NCI-H526 treated with DMSO at 0.1 percent for 48 hours (cell line): Measurements from ENCODE around the gene FOXP2.

ENCODE experiments used
- DNase-seq: peaks from one replicate; lab custom pipeline; 2025; lab: John Stamatoyannopoulos, UW

FOXP2 gene

GRCh38 chr7:114715907-114716306 lies 301.3 kb downstream of the FOXP2 start:
- no peak for DNase-seq

- no peak for DNase-seq
These were observed 304.2 kb downstream of the FOXP2 start for GRCh38 chr7:114718861-114719260.

- no peak for DNase-seq
These were observed 306.1 kb downstream of the FOXP2 start for GRCh38 chr7:114720725-114721124.

GRCh38 chr7:114722562-114722961 lies 307.9 kb downstream of the FOXP2 start:
- no peak for DNase-seq

- DNase-seq = no peak
These were observed 308.7 kb downstream of the FOXP2 start for GRCh38 chr7:114723308-114723707.

GRCh38 chr7:114740095-114740494 lies 325.5 kb downstream of the FOXP2 start:
- DNase-seq = no peak

- no peak for DNase-seq
These were observed 326.3 kb downstream of the FOXP2 start for GRCh38 chr7:114740941-114741340.

- DNase-seq = no peak
These were observed 327.3 kb downstream of the FOXP2 start for GRCh38 chr7:114741911-114742310.
